GM19455 (cell line): ENCODE results near the gene KCP.

Experiments
- ATAC-seq: cut with Tn5 transposase; IDR thresholded peaks from one replicate; pipeline ENCODE4 v1.9.1; 2021; ENCODE audit not compliant: unreplicated experiment

The KCP gene

DNA sequence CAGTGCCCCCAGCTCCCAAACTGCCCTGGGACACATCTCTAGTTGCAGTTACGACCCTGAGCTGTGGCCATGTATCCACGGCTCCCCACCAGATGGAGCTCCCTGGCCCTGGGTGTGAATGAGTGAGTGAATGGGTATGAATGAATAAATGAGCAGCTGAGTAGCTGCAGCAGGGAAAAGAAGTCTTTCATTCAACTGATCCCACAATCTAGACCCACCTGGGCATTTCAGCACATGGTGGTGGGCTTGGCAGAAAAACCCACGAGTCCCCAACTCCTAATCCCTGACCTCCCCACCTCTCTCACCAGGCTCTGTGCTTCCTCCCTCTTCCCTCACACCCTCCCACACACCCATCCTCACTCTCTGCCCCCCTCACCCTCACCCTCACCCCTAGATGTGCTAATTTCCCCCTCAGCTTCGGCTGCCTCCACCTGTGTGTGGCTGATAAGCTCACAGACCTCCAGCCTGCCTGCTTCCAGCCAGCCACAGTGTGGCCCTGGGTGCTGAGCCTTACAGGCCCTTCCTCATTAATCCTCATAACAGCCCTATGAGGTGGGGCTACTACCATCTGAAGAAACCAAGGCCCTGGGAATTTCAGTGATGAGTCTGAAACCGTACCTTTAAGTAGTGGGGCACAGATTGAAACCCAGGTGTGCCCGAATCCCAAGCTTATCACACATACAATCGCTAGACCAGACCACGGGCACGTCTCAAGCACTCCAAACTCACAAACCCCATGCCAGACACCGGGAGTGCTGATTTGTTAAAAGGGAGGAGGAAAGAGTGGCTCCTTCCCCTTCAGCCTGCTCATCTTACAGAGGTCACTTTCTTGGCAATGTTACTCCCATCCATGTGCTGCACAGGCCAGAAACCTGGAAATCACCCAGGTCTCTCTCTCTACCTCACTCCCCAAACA, 50.1 kb downstream of the KCP start:
- no peak for ATAC-seq

GRCh38 chr7:128859232-128860157, 51.0 kb downstream of the KCP start:
- ATAC-seq: no peak

GRCh38 chr7:128858380-128859231, 51.9 kb downstream of the KCP start:
- ATAC-seq: no peak

DNA sequence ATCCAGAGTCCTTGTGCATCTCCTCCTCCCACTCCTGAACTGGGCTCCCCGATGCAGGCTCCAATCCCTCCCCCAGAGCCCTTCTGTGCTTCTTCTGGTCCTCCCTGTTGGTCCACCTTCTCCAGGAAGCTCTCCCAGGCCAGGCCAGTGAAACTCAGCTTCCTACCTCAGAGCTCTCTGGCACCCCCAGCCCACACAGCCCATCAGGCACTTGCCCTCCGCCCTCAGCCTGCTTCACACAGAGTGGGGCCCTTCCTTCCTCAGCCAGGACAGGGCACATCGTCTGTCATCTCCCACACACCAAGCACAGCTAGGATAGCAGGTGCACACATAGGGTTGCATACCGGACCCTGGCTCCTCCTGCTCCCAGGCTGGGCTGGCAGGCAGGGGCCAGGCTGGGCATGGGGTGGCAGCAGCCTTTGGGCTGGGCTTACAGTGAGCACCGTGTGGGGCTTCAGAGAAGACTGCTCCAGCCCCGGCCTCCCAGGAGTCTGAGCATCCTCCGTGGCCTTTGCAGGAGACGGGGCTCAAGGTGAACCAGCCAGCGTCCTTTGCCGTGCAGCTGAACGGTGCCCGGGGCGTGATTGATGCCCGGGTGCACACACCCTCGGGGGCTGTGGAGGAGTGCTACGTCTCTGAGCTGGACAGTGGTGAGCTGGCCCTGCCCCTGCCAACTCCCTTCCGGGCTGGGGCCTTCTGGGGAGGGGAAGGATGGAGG, 54.3 kb downstream of the KCP start:
- ATAC-seq: no peak

DNA sequence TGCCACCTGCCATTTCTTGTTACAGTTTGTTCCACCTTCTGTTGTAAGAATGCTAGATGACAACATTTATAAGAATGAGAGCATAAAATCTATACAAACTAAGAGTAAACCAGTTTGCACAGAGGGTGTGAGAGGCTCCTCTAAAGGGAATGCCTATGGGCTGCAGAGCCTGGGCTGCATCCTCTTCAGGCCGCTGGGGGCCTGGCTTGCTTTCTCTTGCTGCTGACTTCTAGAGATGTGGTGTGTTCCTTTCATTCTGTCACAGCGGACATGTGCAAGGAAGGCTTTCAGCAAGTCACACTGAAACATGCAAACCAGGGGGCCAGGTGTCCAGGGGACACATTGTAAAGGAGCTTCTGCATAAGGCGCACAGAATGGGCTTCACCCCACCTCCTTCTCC, 55.0 kb downstream of the KCP start:
- ATAC-seq: no peak

- no peak for ATAC-seq
These were observed 56.1 kb downstream of the KCP start for GRCh38 chr7:128854396-128854795.

- ATAC-seq: no peak
These were observed 56.7 kb downstream of the KCP start for GRCh38 chr7:128853799-128854198.

DNA sequence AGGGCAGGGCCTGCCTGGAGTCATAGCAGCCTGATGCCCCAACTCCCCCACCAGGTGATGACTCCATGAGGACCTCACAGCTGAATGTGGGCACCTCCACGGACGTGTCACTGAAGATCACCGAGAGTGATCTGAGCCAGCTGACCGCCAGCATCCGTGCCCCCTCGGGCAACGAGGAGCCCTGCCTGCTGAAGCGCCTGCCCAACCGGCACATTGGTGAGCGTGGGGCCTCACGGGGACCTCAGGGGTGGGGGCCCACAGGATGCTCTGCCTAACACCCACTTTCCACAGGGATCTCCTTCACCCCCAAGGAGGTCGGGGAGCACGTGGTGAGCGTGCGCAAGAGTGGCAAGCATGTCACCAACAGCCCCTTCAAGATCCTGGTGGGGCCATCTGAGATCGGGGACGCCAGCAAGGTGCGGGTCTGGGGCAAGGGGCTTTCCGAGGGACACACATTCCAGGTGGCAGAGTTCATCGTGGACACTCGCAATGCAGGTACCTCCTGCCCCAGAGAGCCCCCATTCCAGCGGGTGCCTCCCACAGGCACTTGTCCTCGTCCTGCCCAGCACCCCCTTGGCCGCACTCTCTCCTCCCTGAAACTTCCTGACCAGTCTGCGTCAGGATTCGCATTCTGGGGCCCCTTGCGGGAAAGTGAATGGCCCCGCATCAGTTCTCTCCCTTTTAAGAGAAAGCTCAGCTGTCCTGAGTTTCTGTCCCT, 57.8 kb downstream of the KCP start:
- no peak for ATAC-seq

- no peak for ATAC-seq
These were observed 60.6 kb downstream of the KCP start for GRCh38 chr7:128849804-128850490.

DNA sequence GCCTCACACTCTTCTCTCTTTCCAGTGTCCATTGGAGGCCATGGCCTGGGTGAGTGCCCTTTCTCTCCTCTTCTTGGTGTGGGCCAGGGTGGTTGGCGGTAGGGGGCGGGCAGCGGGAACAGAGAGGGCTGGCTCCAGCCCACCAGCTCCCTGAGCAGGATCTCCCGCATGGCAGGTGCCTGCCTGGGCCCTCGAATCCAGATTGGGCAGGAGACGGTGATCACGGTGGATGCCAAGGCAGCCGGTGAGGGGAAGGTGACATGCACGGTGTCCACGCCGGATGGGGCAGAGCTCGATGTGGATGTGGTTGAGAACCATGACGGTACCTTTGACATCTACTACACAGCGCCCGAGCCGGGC, 61.4 kb downstream of the KCP start:
- no peak for ATAC-seq

DNA sequence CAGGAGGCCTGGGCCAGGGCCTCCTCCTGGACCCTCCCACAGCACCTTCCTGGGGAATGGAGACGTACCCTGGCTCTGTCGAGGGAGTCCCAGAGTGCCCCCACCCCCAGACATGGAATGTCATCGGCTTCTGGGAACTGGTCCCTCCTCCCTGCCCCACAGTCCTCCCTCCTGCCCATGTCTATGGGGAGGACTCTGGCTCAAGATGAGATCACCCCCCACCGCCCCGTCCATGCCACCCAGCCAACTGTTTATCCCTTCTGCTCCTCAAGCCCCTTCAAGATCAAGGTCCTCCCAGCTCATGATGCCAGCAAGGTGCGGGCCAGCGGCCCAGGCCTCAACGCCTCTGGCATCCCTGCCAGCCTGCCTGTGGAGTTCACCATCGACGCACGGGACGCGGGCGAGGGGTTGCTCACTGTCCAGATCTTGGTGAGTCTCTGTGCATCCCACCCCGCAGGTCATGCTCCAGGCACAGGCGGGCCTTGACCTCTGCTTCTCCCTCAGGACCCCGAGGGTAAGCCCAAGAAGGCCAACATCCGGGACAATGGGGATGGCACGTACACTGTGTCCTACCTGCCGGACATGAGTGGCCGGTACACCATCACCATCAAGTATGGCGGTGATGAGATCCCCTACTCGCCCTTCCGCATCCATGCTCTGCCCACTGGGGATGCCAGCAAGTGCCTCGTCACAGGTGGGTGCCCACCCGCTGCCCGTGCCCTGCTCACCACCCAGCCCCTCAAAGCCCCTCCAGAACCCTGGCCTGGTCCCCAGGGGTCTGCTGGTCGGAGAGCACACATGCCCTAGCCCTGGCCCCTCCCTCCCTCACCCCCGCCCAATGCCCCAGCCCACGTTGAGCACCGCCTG, 62.0 kb downstream of the KCP start:
- ATAC-seq: no peak

DNA sequence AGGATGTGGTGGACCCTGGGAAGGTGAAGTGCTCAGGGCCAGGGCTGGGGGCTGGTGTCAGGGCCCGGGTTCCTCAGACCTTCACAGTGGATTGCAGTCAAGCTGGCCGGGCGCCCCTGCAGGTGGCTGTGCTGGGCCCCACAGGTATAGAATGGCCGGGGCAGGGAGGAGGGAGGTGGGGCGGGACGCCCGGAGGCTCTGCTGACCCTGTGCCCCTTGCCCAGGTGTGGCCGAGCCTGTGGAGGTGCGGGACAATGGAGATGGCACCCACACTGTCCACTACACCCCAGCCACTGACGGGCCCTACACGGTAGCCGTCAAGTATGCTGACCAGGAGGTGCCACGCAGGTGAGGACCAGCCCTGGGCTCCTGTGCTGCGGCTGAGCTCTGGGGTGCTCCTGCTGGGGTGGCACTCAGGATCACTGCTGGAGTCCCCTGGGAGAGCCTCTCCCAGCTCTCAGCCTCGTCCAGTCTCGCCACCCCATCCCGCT, 62.7 kb downstream of the KCP start:
- ATAC-seq: no peak

GRCh38 chr7:128846781-128847444, 63.6 kb downstream of the KCP start:
- ATAC-seq: no peak

GRCh38 chr7:128845987-128846386, 64.5 kb downstream of the KCP start:
- ATAC-seq: no peak

- ATAC-seq: no peak
These were observed 65.0 kb downstream of the KCP start for GRCh38 chr7:128845475-128845874.

DNA sequence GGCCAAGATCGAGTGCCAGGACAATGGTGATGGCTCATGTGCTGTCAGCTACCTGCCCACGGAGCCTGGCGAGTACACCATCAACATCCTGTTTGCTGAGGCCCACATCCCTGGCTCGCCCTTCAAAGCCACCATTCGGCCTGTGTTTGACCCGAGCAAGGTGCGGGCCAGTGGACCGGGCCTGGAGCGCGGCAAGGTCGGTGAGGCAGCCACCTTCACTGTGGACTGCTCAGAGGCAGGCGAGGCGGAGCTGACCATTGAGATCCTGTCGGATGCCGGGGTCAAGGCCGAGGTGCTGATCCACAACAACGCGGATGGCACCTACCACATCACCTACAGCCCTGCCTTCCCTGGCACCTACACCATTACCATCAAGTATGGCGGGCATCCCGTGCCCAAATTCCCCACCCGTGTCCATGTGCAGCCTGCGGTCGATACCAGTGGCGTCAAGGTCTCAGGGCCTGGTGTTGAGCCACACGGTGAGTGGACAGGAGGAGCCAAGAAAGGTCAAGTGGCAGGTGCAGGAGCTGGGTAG, 65.7 kb downstream of the KCP start:
- ATAC-seq: no peak

- ATAC-seq: no peak
These were observed 66.4 kb downstream of the KCP start for GRCh38 chr7:128843938-128844621.
